Common myeloid progenitor, CD34-positive (primary cell): Measurements from ENCODE around the gene C1orf232.

Source experiments
- CTCF ChIA-PET: fragments of 350-600 bp; sonication (Branson Sonifier 250); formaldehyde crosslinking; loops from one replicate; lab custom pipeline; 2021; ENCODE audit warnings: antibody characterized with exemption; lab: Charles Lee
- POLR2A ChIA-PET: fragments of 350-600 bp; sonication (Branson Sonifier 250); formaldehyde crosslinking; loops from one replicate; lab custom pipeline; 2021; ENCODE audit warnings: antibody characterized with exemption; lab: Charles Lee
- DNase-seq, 3 donors: peaks; one replicate each; pipeline versions ENCODE4 v3.0.0 to v3.0.0-alpha.2; 2013
- H3K27ac ChIP-seq, 2 experiments: 1 replicate in 1 of 2; 2 replicates in 1 of 2; pipeline ENCODE4 v1.7.0; 2013; ENCODE audit warnings: inconsistent platforms in 2 of 2, low read length in 2 of 2, mild to moderate bottlenecking in 2 of 2, low read depth in 1 of 2, moderate library complexity in 1 of 2; ENCODE audit not compliant: severe bottlenecking in 2 of 2, insufficient read depth in 1 of 2, poor library complexity in 1 of 2
- H3K27me3 ChIP-seq, 5 experiments: replicated peaks in 2 of 5; 1 replicate in 3 of 5; 2 replicates in 2 of 5; pipeline versions ENCODE4 v1.6.1 to v1.7.0; 2013; ENCODE audit warnings: low read length in 4 of 5, mild to moderate bottlenecking in 2 of 5, moderate library complexity in 2 of 5, inconsistent platforms in 1 of 5; ENCODE audit not compliant: insufficient read depth in 5 of 5, control insufficient read depth in 4 of 5
- H3K36me3 ChIP-seq, 4 experiments: 1 replicate in 2 of 4; 2 replicates in 2 of 4; pipeline versions ENCODE4 v1.6.1 to v1.7.0; 2013; ENCODE audit warnings: low read length in 3 of 4, control low read depth in 1 of 4, mild to moderate bottlenecking in 1 of 4; ENCODE audit not compliant: control insufficient read depth in 4 of 4, insufficient read depth in 4 of 4
- H3K4me1 ChIP-seq, 4 experiments: 1 replicate in 3 of 4; 2 replicates in 1 of 4; pipeline versions ENCODE4 v1.6.1 to v1.7.1; 2013; ENCODE audit warnings: low read length in 3 of 4, mild to moderate bottlenecking in 3 of 4, control low read depth in 1 of 4, inconsistent platforms in 1 of 4, moderate library complexity in 1 of 4; ENCODE audit not compliant: control insufficient read depth in 4 of 4, insufficient read depth in 4 of 4; ENCODE audit errors: control extremely low read depth in 1 of 4
- H3K4me3 ChIP-seq, 7 experiments: 1 replicate in 4 of 7; 2 replicates in 3 of 7; pipeline versions ENCODE4 v1.5.1 to v1.7.0; 2013; ENCODE audit warnings: mild to moderate bottlenecking in 7 of 7, low read length in 6 of 7, moderate library complexity in 6 of 7, inconsistent platforms in 2 of 7, low read depth in 2 of 7, control low read depth in 1 of 7; ENCODE audit not compliant: insufficient read depth in 4 of 7, control insufficient read depth in 1 of 7; ENCODE audit errors: extremely low read depth in 1 of 7
- H3K9me3 ChIP-seq, 5 experiments: 1 replicate in 4 of 5; 2 replicates in 1 of 5; pipeline versions ENCODE4 v1.6.1 to v1.7.1; 2013; ENCODE audit warnings: low read length in 4 of 5, mild to moderate bottlenecking in 2 of 5, inconsistent platforms in 1 of 5, low read depth in 1 of 5, moderate library complexity in 1 of 5; ENCODE audit not compliant: control insufficient read depth in 4 of 5, insufficient read depth in 2 of 5; ENCODE audit errors: control extremely low read depth in 1 of 5
- WGBS: methylation state at CpG from one replicate; pipeline ENCODE4 v1.1.5; 2013; ENCODE audit not compliant: insufficient coverage; 5-methylcytosine and 5-hydroxymethylcytosine counted together

The C1orf232 gene

DNA sequence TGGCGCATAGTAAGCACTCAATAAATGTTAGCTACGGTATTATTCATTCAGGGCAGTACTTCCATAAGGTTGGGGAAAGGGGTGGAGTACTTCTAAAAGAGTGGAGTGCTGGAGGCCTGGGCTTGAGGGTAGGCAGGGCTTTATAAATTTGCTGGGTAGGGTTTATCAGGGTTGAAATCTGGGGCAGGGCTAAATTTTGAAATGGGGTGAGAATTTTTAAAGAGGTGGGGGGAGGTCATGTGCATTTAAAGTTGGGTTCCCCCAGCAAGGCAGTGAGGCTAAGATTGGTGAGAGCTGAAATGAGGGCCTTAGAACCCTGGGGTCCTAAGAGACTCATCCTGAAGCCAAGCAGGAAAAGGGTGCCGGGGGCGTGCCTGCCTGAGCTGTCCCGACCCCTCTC is 31.6 kb upstream of the C1orf232 start:
- Histone ChIP-seq H3K4me3 (no peak overlapping the region), H3K36me3 (no peaks in the 10 kb centered on the region), H3K9me3 (no peaks in the 10 kb centered on the region), H3K27ac (no peak overlapping the region), H3K4me1 (peaks cover 0 to 6% (median 0%) of the 10 kb centered on the region in 4 experiments), H3K27me3 (peaks cover 0 to 3% (median 0%) of the 10 kb centered on the region in 5 experiments)
- ChIA-PET CTCF (interaction anchor here (0.6 to 1.2 kb wide), 3 partner anchors 22 to 58 kb away, joined by 3 read pairs; no protein-coding TSS in a partner anchor), POLR2A (no interaction called here)
- no peak for DNase-seq
- 100% methylated on average over 3 of the region's 5 CpGs for WGBS

DNA sequence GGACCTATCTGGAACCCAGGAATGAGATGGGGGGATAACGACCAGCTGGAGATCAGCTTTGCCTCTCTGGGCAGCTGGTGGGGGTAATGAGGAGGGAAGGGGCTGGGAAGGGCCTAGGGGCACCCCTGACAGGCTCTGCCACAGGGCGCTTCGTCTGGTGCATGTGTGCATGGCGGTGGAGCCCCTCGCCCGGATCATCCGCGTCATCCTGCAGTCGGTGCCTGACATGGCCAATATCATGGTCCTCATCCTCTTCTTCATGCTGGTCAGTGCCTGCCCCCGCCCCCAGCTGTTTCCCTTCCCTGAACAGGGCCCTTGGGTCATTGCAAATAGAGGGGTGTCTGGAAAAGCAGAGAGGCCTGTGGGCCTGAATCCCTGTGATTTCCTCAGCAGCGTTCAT is 29.1 kb upstream of the C1orf232 start:
- peaks cover 0 to 6% (median 0%) of the 10 kb centered on the region in 4 experiments for H3K4me1 ChIP-seq
- DNase-seq = no peak
- no peak overlapping the region for H3K4me3 ChIP-seq
- ChIA-PET CTCF (interaction anchor here (1.0 to 1.1 kb wide), 2 partner anchors 12 to 88 kb away, joined by 3 read pairs; no protein-coding TSS in a partner anchor), POLR2A (no interaction called here)
- no peaks in the 10 kb centered on the region for H3K36me3 ChIP-seq
- H3K9me3 ChIP-seq = no peaks in the 10 kb centered on the region
- no peak overlapping the region for H3K27ac ChIP-seq
- WGBS = 95% methylated on average over 11 of the region's 11 CpGs
- no peaks in the 10 kb centered on the region for H3K27me3 ChIP-seq

DNA sequence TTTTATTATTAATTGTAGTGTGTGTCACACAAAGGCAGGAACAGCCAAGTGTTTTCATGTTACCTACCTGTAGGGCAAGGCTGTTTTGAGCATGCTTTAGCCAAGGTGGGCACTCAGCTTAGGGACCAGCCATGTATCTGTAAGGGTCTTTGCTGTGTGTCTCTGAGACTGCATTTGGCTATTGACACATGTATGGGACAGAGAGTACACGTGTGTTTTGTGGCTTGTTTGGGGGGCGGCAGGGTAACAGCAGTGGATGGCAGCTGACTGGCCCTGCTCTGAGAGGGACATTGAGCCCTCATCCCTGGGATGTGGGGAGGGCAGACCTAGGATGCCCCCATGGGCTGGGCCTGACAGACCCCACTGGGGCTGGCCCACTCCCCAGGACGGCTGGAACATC is 28.5 kb upstream of the C1orf232 start:
- POLR2A ChIA-PET = no interaction called here
- Histone ChIP-seq H3K9me3 (no peaks in the 10 kb centered on the region), H3K27me3 (no peaks in the 10 kb centered on the region), H3K27ac (no peak overlapping the region), H3K4me1 (peaks cover 0 to 6% (median 0%) of the 10 kb centered on the region in 4 experiments), H3K4me3 (no peak overlapping the region), H3K36me3 (no peaks in the 10 kb centered on the region)
- 100% methylated on average over 2 of the region's 3 CpGs for WGBS
- no peak for DNase-seq
- CTCF ChIA-PET = interaction anchor here (1.0 to 1.1 kb wide), 2 partner anchors 11 to 87 kb away, joined by 3 read pairs; no protein-coding TSS in a partner anchor

DNA sequence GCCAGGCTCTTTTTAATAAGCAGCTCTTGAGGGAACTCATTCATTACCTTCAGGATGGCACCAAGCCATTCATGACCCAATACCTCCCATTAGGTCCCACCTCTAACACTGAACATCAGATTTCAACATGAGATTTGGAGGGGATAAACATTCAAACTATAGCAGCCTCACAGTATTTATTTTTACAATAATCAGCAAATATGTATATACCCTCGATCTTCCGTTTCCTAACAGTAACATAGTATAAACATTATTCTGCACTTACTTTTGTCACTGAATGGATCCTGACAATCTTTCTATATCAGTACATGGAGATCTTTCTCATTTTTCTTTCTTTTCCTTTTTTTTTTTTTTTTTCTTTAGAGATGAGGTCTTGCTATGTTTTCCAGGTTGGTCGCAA is 27.0 kb upstream of the C1orf232 start:
- POLR2A ChIA-PET = no interaction called here
- WGBS = no CpG with 5 or more reads among the region's 3 CpGs

DNA sequence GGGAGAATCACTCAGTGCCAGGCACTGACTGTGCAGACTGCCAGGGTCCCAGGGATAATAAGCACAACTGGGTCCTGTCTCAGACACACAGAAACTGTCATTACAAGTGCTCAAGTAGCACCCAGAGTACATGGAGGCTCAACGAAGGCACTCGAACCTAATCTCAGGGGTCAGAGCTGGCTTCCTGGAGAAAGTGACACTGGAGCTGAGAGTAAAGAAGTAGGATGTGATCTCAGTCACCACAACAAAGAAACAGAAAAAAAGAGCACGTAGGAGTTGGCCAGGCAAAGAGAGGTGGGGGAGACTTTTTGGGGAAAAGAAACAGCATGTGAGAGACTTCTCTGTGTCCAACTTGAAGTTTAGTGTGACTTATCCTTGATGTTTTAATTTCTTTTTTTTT is 23.0 kb upstream of the C1orf232 start:
- H3K36me3 ChIP-seq = peaks cover 0 to 5% (median 0%) of the 10 kb centered on the region in 4 experiments
- no peaks in the 10 kb centered on the region for H3K4me1 ChIP-seq
- 62% methylated on average over 3 of the region's 3 CpGs for WGBS
- ChIA-PET CTCF (interaction anchor here (0.6 to 1.5 kb wide), 2 partner anchors 13 to 142 kb away, joined by 4 to 5 read pairs; no protein-coding TSS in a partner anchor), POLR2A (no interaction called here)
- H3K4me3 ChIP-seq = no peak overlapping the region
- H3K27me3 ChIP-seq = no peaks in the 10 kb centered on the region
- no peaks in the 10 kb centered on the region for H3K9me3 ChIP-seq
- no peak for DNase-seq
- H3K27ac ChIP-seq = no peak overlapping the region

More for the DNA sequence above, 27.0 kb upstream of the C1orf232 start:
- H3K27me3 ChIP-seq = no peaks in the 10 kb centered on the region
- H3K4me3 ChIP-seq = no peak overlapping the region
- no peaks in the 10 kb centered on the region for H3K36me3 ChIP-seq
- no peaks in the 10 kb centered on the region for H3K9me3 ChIP-seq
- H3K4me1 ChIP-seq = peaks cover 0 to under 1% (median 0%) of the 10 kb centered on the region in 4 experiments
- CTCF ChIA-PET = interaction anchor here (0.8 kb wide), 2 partner anchors 9 to 126 kb away, joined by 3 read pairs; no protein-coding TSS in a partner anchor
- H3K27ac ChIP-seq = no peak overlapping the region
- DNase-seq = no peak

DNA sequence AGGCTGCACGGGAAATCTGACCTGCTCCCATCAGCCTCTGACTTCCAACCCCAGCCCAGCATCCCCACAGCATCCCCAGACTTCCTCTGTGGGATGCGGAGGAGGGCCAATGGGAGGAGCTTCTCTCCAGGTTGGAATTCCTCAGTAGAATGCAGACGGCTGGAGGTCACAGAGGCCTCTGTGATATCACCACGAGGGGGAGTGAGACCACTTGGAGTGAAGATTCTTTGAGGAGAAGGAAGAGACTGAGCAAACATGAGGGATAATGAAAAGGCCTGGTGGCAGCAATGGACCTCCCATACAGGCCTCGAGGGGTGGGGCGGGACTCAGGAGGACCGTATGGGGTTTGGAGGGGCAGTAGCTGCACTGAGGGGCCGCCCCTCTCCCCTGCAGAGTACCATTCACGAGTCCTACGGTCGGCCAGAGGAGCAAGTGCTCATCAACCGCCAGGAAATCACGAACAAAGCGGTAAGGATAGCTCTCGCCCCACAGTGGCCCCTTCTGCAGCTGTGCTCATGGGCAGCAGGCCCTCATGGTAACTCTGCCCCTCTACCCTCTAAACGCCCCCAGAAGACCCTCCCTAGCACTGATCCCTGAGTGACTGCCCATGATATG is 21.7 kb upstream of the C1orf232 start, which contains the start of gene CATSPER4:
TSS of gene CATSPER4 (plus strand) at position 230 of the 615 bp plus-strand sequence. CDS start at position 256, 26 bp downstream.
- CTCF ChIA-PET = interaction anchor here (0.6 to 2.6 kb wide), 12 partner anchors 9 to 1267 kb away, joined by 3 to 12 read pairs (median 4); partner anchors contain the start of genes CD52, CEP85 and CNKSR1
- Histone ChIP-seq H3K27me3 (no peaks in the 10 kb centered on the region), H3K9me3 (no peaks in the 10 kb centered on the region), H3K27ac (no peak within 1 kb of the TSS), H3K4me1 (no peaks in the 10 kb centered on the region), H3K36me3 (peaks cover 0 to 5% (median 0%) of the 10 kb centered on the region in 4 experiments), H3K4me3 (no peak within 1 kb of the TSS)
- WGBS = 76% methylated on average over 14 of the region's 16 CpGs
- POLR2A ChIA-PET = no interaction called here
- peak; percentile 29 to 54 (median 49) for DNase-seq
